Measurements from ENCODE around the gene CCND2. TPM values are rescaled to one million over a fixed set of nuclear protein-coding genes. Genes with fewer than 3 reads are reported as not detected.

Gene CCND2
- total RNA-seq (100 to 1,000 TPM; 157 to 620 (median 219) TPM), polyA plus RNA-seq (10 to 100 TPM; 48.0 to 49.4 TPM)
- long read RNA-seq, donor 1, full-length matches to known transcripts, result 113 of 244 reads
- long read RNA-seq, donor 1, partial matches to known transcripts, result 4 of 244 reads
- long read RNA-seq, donor 1, other reads (novel, unspliced or antisense), result 127 of 244 reads
- long read RNA-seq, donor 2, full-length matches to known transcripts, result 126 of 263 reads
- long read RNA-seq, donor 2, partial matches to known transcripts, result 4 of 263 reads
- long read RNA-seq, donor 2, other reads (novel, unspliced or antisense), result 133 of 263 reads
- long read RNA-seq, donor 3, full-length matches to known transcripts, result 58 of 118 reads
- long read RNA-seq, donor 3, partial matches to known transcripts, result 58 of 118 reads
- long read RNA-seq, donor 3, other reads (novel, unspliced or antisense), result 2 of 118 reads

- Histone ChIP-seq H3K27me3 (peaks cover 0 to 29% (median 3%) of the 10 kb centered on the region in 9 donors), H3K27ac (peak within 1 kb of the TSS; percentile 88 to 98 (median 94)), H3K4me1 (peaks cover 7 to 77% (median 55%) of the 10 kb centered on the region in 12 donors), H3K36me3 (peaks cover 0 to 26% (median 21%) of the 10 kb centered on the region in 9 donors), H3K4me3 (peak within 1 kb of the TSS; percentile 55 to 96 (median 88)), H3K9me3 (no peaks in the 10 kb centered on the region)
- 0 to 1% (median 1%) methylated on average over 34 to 52 of the region's 52 CpGs for WGBS, 4 donors
- intact Hi-C loops (cut with DNase I), result loop anchor here in 5 of 10 donors (2.0 to 10.0 kb wide), 4 partner anchors 167 to 402 kb away; partner anchors contain the start of gene PARP11 (in 1 of the 5)
- DNase-seq (peak; percentile 92 to 95 (median 94)), ATAC-seq (peak; percentile 61 to 81 (median 78))
- TF ChIP-seq POLR2A (IDR thresholded peaks at IDR 0.05), result peak; percentile 94 to 99
- TF ChIP-seq, protein P1, sequence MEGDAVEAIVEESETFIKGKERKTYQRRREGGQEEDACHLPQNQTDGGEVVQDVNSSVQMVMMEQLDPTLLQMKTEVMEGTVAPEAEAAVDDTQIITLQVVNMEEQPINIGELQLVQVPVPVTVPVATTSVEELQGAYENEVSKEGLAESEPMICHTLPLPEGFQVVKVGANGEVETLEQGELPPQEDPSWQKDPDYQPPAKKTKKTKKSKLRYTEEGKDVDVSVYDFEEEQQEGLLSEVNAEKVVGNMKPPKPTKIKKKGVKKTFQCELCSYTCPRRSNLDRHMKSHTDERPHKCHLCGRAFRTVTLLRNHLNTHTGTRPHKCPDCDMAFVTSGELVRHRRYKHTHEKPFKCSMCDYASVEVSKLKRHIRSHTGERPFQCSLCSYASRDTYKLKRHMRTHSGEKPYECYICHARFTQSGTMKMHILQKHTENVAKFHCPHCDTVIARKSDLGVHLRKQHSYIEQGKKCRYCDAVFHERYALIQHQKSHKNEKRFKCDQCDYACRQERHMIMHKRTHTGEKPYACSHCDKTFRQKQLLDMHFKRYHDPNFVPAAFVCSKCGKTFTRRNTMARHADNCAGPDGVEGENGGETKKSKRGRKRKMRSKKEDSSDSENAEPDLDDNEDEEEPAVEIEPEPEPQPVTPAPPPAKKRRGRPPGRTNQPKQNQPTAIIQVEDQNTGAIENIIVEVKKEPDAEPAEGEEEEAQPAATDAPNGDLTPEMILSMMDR (IDR thresholded peaks at IDR 0.05), result no peak
These were observed at the start of gene CCND2 for GRCh38 chr12:4273652-4274395. Gene CCND2 (plus strand): TSS chr12:4273762. CDS start chr12:4274041, 279 bp downstream.

DNA sequence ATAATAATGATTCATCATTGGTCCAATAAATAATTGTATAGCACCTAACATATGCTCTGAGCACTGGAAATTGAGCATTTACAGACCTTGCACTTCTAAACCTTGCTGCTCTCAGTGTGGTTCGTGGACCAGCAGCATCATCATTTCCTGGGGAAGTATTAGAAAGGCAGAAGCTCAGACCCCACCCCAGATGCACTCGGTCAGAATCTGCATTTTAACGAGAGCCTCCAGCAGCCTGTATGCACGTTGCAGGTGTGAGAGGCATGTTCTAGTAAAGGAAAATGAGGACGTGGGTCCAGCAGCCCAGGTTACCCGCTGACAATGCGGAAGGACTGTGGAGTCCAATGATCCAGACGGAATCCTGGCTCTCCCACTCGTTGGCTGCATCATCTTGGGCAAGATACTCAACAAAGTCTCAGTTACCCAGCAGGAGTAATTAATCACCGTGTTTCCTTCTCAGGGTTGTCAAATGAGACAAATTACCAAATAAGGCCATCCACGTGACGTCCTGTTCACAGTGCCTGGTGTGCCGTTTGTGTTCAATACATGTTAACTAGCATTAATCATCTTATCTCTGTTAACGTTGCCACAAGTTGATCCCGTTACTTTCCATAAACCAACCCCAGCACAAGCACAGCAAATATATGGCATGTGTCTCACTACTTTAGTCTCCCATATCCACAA is 49.2 kb upstream of the CCND2 start:
- H3K27me3 ChIP-seq, result peaks cover 0 to 8% (median 0%) of the 10 kb centered on the region in 9 donors
- intact Hi-C loops (cut with DNase I), result no loop called here
- no peak overlapping the region for H3K4me3 ChIP-seq
- WGBS, 4 donors, result 74 to 75% (median 74%) methylated on average over 15 of the region's 15 CpGs
- H3K9me3 ChIP-seq, result peaks cover 0 to 10% (median 0%) of the 10 kb centered on the region in 12 donors
- DNase-seq, result no peak
- no peak for ATAC-seq
- no peak overlapping the region for H3K27ac ChIP-seq
- no peaks in the 10 kb centered on the region for H3K36me3 ChIP-seq
- TF ChIP-seq POLR2A (IDR thresholded peaks at IDR 0.05), result no peak
- TF ChIP-seq, protein P1 (IDR thresholded peaks at IDR 0.05), result no peak
- H3K4me1 ChIP-seq, result peaks cover 0 to 19% (median 0%) of the 10 kb centered on the region in 12 donors

DNA sequence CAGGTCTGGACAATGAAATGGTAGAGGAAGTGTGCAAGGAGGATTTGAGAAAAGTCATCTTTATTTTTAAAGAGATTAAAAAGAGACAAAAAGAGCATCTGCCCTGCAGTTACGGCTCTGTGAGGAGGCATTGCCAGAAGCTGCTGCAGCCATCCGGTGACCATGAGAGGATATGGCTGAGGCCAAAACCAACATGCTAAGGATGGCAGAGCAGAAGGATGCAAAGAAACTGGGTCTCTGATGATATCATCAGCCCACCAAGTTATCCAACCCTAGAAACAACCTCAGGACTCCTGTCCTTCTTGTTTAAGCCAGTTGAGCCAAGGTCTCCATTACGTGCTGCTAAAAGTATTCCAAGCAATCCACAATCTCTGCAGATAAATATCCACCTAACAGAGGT is 48.0 kb upstream of the CCND2 start:
- TF ChIP-seq, protein P1 (IDR thresholded peaks at IDR 0.05), result no peak
- no peak for TF ChIP-seq POLR2A (IDR thresholded peaks at IDR 0.05)
- Histone ChIP-seq H3K9me3 (peaks cover 0 to 10% (median 0%) of the 10 kb centered on the region in 12 donors), H3K4me3 (no peak overlapping the region), H3K4me1 (peaks cover 0 to 19% (median 0%) of the 10 kb centered on the region in 12 donors), H3K27ac (no peak overlapping the region), H3K27me3 (peaks cover 0 to 8% (median 0%) of the 10 kb centered on the region in 9 donors), H3K36me3 (no peaks in the 10 kb centered on the region)
- DNase-seq (no peak), ATAC-seq (no peak)
- intact Hi-C loops (cut with DNase I), result no loop called here
- WGBS, 4 donors, result 78 to 87% (median 85%) methylated on average over 3 of the region's 3 CpGs
